Nephron (organoid): ENCODE measurements around the gene DPF1.

ENCODE experiments used
- H3K27ac Mint-ChIP-seq, 3 experiments: 2 replicates each; pipeline ENCODE4 v1.8.0; 2020; ENCODE audit warnings: mixed read lengths in 3 of 3, mild to moderate bottlenecking in 2 of 3, moderate library complexity in 1 of 3
- H3K27me3 Mint-ChIP-seq: 2 replicates; pipeline ENCODE4 v1.8.0; 2021; ENCODE audit warnings: low read depth, mild to moderate bottlenecking, moderate library complexity, mixed read lengths
- H3K36me3 Mint-ChIP-seq: 2 replicates; pipeline ENCODE4 v1.8.0; 2020; ENCODE audit warnings: low read depth, mixed read lengths
- H3K4me1 Mint-ChIP-seq: 2 replicates; pipeline ENCODE4 v1.8.0; 2020; ENCODE audit warnings: mixed read lengths
- H3K4me3 Mint-ChIP-seq, 3 experiments: 2 replicates each; pipeline ENCODE4 v1.8.0; 2020; ENCODE audit warnings: mild to moderate bottlenecking in 3 of 3, mixed read lengths in 3 of 3, moderate library complexity in 2 of 3
- H3K9me3 Mint-ChIP-seq: 2 replicates; pipeline ENCODE4 v1.8.0; 2020; ENCODE audit warnings: mixed read lengths
- TF ChIP-seq, protein P1 (sequence below), 3 experiments: fragments of 200-600 bp; sonication (generic); IDR thresholded peaks; one replicate each; pipeline ENCODE4 v1.5.0; 2021; ENCODE audit warnings: antibody characterized with exemption in 3 of 3; ENCODE audit not compliant: unreplicated experiment in 3 of 3

Gene DPF1

DNA sequence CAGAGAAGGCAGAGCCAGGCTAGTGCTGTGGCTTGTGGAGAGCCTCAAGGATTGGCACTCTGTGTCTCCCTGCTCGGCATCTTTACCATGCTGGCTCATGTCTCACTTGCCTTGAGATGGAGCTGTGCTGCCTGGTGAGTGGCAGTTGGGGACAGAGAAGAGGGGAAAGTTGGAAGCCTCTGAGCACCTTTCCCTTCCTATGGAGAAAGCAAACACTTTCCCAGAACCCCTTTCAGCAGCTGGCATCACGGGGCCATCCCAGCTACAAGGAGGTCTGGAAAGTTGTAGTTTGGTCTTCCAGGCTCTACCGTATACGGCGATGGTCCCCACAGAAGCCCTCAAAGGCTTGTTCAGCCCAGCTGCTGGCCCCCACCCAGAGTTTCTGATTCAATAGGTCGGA lies 58.7 kb downstream of the DPF1 start:
- Mint-ChIP-seq H3K9me3 (peaks cover 10% of the 10 kb centered on the region), H3K27me3 (peaks cover 3% of the 10 kb centered on the region), H3K36me3 (peaks cover 56% of the 10 kb centered on the region), H3K27ac (no peak overlapping the region), H3K4me1 (peaks cover 4% of the 10 kb centered on the region), H3K4me3 (no peak overlapping the region)
- TF ChIP-seq, protein P1, sequence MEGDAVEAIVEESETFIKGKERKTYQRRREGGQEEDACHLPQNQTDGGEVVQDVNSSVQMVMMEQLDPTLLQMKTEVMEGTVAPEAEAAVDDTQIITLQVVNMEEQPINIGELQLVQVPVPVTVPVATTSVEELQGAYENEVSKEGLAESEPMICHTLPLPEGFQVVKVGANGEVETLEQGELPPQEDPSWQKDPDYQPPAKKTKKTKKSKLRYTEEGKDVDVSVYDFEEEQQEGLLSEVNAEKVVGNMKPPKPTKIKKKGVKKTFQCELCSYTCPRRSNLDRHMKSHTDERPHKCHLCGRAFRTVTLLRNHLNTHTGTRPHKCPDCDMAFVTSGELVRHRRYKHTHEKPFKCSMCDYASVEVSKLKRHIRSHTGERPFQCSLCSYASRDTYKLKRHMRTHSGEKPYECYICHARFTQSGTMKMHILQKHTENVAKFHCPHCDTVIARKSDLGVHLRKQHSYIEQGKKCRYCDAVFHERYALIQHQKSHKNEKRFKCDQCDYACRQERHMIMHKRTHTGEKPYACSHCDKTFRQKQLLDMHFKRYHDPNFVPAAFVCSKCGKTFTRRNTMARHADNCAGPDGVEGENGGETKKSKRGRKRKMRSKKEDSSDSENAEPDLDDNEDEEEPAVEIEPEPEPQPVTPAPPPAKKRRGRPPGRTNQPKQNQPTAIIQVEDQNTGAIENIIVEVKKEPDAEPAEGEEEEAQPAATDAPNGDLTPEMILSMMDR (IDR thresholded peaks at IDR 0.05; ENCODE audit: unreplicated experiment in 3 of 3), result no peak

DNA sequence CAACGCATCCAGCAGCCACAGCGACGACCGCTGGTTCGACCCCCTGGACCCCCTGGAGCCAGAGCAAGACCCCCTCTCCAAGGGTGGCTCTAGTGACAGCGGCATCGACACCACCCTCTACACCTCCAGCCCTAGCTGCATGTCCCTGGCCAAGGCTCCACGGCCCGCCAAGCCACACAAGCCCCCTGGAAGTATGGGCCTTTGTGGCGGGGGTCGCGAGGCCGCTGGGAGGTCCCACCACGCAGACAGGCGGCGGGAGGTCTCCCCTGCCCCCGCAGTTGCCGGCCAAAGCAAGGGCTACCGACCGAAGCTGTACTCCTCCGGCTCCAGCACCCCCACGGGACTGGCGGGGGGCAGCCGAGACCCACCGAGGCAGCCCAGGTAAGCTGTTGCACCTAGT lies 59.5 kb downstream of the DPF1 start:
- TF ChIP-seq, protein P1 (IDR thresholded peaks at IDR 0.05; ENCODE audit: unreplicated experiment in 3 of 3), result no peak
- Mint-ChIP-seq H3K4me1 (peaks cover 4% of the 10 kb centered on the region), H3K27ac (no peak overlapping the region)

DNA sequence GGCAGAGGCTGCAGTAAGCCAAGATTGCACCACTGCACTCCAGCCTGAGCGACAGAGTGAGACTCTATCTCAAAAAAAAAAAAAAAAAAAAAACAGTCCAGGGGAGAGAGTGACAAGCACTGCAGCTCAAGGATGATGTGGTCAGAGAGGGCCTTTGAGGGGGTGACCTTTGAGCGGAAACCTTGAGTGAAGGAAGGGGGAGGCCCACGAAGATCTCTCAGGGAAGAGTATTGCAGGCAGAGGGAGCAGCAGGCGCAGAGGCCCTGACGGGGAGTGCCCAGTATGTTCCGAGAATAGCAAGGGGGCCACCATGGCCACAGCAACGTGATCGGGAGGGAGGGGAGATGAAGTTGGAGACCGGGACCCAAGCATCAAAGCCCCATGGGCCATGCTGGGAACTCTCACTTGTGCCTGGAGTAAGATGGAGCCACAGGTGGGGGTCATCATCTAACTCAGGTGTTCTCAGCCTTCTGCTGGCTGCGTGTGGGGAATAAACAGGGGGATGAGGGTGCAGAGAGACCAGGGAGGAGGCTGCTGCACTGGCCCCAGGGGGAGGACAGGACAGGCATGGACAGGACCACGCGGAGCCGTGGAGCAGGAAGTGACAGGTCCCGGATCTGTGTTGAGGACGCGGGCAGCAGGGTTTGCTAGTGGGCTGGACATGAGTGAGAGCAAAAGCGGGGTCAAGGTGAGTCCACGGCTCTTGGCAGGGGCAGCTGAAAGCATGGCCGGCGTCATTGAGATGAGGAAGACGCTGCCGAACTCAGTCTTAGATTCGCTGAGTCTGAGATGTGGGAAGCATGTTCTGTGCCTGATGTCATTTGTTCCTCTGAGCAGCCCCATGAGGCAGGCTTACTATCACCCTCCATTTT lies 60.4 kb downstream of the DPF1 start:
- TF ChIP-seq, protein P1 (IDR thresholded peaks at IDR 0.05; ENCODE audit: unreplicated experiment in 3 of 3), result no peak
- no peak overlapping the region for H3K27ac Mint-ChIP-seq

More for the DNA sequence above, 59.5 kb downstream of the DPF1 start:
- peaks cover 10% of the 10 kb centered on the region for H3K9me3 Mint-ChIP-seq
- H3K36me3 Mint-ChIP-seq, result peaks cover 56% of the 10 kb centered on the region
- no peak overlapping the region for H3K4me3 Mint-ChIP-seq
- no peaks in the 10 kb centered on the region for H3K27me3 Mint-ChIP-seq

DNA sequence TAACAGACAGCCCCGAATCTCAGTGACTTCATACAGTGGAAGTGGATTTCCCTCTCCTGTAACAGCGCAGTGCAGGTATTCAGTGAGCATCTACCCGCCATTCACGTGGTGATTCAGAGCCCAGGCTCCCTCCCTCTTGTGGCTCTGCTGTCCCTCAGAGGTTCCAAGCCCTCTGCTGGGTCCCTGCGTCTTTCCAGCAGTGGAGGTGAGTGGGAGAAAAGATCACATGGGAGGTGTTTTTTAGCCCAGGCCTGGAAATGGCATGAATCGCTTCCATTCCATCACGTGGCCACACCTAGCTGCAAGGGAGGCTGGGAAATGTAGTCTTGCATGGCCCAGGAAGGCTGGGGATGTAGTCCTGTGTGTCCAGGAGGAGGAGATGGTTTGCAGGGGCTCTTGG lies 61.4 kb downstream of the DPF1 start:
- peaks cover 59% of the 10 kb centered on the region for H3K36me3 Mint-ChIP-seq
- H3K9me3 Mint-ChIP-seq, result peaks cover 10% of the 10 kb centered on the region
- H3K4me3 Mint-ChIP-seq, result no peak overlapping the region
- no peak overlapping the region for H3K27ac Mint-ChIP-seq
- no peaks in the 10 kb centered on the region for H3K4me1 Mint-ChIP-seq
- TF ChIP-seq, protein P1 (IDR thresholded peaks at IDR 0.05; ENCODE audit: unreplicated experiment in 3 of 3), result no peak
- no peaks in the 10 kb centered on the region for H3K27me3 Mint-ChIP-seq

More for the DNA sequence above, 60.4 kb downstream of the DPF1 start:
- peaks cover 56% of the 10 kb centered on the region for H3K36me3 Mint-ChIP-seq
- no peak overlapping the region for H3K4me3 Mint-ChIP-seq
- peaks cover 10% of the 10 kb centered on the region for H3K9me3 Mint-ChIP-seq
- no peaks in the 10 kb centered on the region for H3K27me3 Mint-ChIP-seq
- peaks cover 3% of the 10 kb centered on the region for H3K4me1 Mint-ChIP-seq

DNA sequence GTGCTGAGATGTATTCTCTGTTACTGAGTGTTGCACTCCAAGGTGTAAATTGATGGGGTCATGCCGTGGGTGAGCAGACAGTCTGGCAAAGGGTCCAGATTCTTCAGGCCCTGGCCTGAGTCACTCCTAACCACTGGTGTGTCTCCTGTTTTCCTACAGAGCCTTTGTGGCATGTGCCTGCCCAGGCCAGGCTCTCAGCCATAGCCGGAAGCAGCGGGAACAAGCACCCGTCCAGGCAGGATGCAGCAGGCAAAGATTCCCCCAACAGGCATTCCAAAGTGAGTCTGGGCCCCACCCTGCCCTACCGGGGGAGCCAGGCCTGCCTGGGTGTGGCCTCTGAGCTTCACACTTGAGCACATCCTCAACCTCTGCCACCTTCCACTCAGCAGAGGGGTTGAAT lies 61.9 kb downstream of the DPF1 start:
- Mint-ChIP-seq H3K4me3 (no peak overlapping the region), H3K9me3 (peaks cover 10% of the 10 kb centered on the region), H3K36me3 (peaks cover 58% of the 10 kb centered on the region), H3K27me3 (no peaks in the 10 kb centered on the region), H3K4me1 (no peaks in the 10 kb centered on the region), H3K27ac (no peak overlapping the region)
- TF ChIP-seq, protein P1 (IDR thresholded peaks at IDR 0.05; ENCODE audit: unreplicated experiment in 3 of 3), result no peak
